SJSA1 (cell line): Measurements from ENCODE around the gene AVPR2. TPM values are rescaled to one million over a fixed set of nuclear protein-coding genes. Genes with fewer than 3 reads are reported as not detected.

Experiments used
- DNase-seq, 2 experiments: peaks; one replicate each; pipeline ENCODE4 v3.0.0-alpha.2; 2015 to 2020; ENCODE audit warnings: low spot score in 2 of 2, low read depth in 1 of 2
- H3K27ac ChIP-seq: fragments of 250-450 bp; sonication (Bioruptor Pico); 2 replicates; pipeline ENCODE4 v1.5.1; 2020; ENCODE audit warnings: mild to moderate bottlenecking, moderate library complexity
- H3K27me3 ChIP-seq: fragments of 250-450 bp; sonication (Bioruptor Pico); replicated peaks from 2 replicates; pipeline ENCODE4 v1.5.1; 2020; ENCODE audit warnings: mild to moderate bottlenecking, moderate library complexity
- H3K36me3 ChIP-seq: fragments of 250-450 bp; sonication (Bioruptor Pico); 2 replicates; pipeline ENCODE4 v1.5.1; 2020; ENCODE audit warnings: mild to moderate bottlenecking
- H3K4me1 ChIP-seq: fragments of 250-450 bp; sonication (Bioruptor Pico); replicated peaks from 2 replicates; pipeline ENCODE4 v1.6.1; 2021; ENCODE audit warnings: mild to moderate bottlenecking
- H3K4me3 ChIP-seq: fragments of 250-450 bp; sonication (Bioruptor Pico); 2 replicates; pipeline ENCODE4 v1.5.1; 2020; ENCODE audit warnings: mild to moderate bottlenecking
- H3K9me3 ChIP-seq: fragments of 250-450 bp; sonication (Bioruptor Pico); replicated peaks from 2 replicates; pipeline ENCODE4 v1.5.1; 2020; ENCODE audit warnings: mild to moderate bottlenecking
- total RNA-seq: library from RNA; depleted of rRNA; stranded (reverse); fragments of >200 nt; shearing (Covaris generic); gene quantifications from 2 replicates; pipeline ENCODE4 v1.2.3, GENCODE V29; 2014

AVPR2 gene
- total RNA-seq, 1 experiment from 2014 or later = not detected

DNA sequence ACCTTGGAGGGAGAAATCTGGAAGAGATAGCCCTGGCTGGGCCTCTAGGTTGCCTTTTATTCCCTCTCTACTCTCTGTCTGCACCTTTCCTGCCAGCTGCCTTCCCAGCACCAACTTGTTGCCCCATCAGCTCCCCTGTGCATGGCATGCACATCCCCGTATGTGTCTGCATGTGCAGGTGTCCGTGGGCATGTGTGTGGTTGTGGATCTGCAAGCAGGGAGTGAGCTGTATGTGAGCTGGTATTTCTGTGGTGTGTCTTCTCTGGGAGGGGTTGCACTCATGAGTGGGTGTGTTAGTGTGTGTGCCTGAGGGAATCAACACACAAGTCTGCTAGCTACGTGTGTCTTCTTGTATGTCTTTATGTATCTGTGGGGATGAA, 28.4 kb upstream of the AVPR2 start:
- Histone ChIP-seq H3K27ac (no peak overlapping the region), H3K36me3 (no peaks in the 10 kb centered on the region), H3K9me3 (no peaks in the 10 kb centered on the region), H3K4me3 (no peak overlapping the region), H3K27me3 (no peaks in the 10 kb centered on the region), H3K4me1 (no peaks in the 10 kb centered on the region)
- no peak for DNase-seq

DNA sequence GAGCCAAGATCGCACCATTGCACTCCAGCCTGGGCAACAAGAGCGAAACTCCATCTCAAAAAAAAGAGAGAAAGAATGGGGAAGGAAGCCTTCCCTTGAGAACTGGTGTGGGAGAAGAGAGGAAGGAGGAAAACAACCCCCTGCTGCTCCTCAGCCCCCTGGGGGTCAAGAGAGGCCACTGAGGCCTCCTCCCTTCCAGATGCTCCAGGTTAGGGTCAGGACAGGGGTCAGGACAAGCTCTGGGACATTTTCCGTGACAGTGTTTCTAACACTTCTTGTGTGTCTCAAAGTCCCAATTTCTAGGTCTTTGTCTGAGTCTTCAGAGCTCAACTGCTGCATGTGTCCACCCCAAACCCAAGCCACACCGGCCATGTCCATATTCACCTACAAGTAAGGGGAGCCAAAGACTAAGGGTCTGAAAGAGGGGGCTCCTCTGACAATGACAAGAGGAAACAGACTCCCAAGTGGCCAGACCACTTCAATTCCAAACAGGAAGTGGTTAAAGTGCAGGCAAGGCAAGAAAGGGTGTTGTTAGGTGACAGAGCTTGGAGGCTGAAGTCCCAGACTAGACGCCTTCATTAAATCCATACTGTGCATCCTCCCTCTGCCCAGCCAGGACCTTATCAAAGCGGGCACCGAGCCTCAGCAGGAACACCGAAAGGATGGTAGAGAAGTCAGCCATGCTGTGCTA, 26.8 kb upstream of the AVPR2 start:
- Histone ChIP-seq H3K4me1 (no peaks in the 10 kb centered on the region), H3K27ac (no peak overlapping the region), H3K9me3 (no peaks in the 10 kb centered on the region), H3K4me3 (no peak overlapping the region), H3K36me3 (no peaks in the 10 kb centered on the region), H3K27me3 (no peaks in the 10 kb centered on the region)
- no peak for DNase-seq

DNA sequence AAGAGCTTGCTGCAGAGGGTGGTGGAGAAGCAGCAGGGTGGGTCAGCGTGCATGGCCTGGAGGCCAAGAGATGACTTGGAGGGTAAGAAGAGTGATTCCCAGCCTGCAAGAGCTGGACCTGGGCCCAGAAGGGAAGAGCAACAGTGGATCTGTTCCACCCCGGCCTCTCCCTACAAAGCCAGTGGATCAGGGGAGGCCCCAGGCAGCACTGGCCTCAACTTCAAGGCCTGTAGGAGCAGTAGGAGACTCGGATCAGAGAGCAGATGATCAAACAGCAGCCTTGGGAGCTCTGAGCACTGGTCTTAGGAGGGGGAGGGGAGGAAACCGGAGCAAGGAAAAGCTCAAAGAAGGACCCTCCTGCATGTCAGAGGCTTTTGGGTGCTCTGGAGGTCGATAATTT, 26.1 kb upstream of the AVPR2 start:
- Histone ChIP-seq H3K36me3 (no peaks in the 10 kb centered on the region), H3K27ac (no peak overlapping the region), H3K27me3 (no peaks in the 10 kb centered on the region), H3K4me1 (no peaks in the 10 kb centered on the region), H3K4me3 (no peak overlapping the region), H3K9me3 (no peaks in the 10 kb centered on the region)
- DNase-seq = no peak

DNA sequence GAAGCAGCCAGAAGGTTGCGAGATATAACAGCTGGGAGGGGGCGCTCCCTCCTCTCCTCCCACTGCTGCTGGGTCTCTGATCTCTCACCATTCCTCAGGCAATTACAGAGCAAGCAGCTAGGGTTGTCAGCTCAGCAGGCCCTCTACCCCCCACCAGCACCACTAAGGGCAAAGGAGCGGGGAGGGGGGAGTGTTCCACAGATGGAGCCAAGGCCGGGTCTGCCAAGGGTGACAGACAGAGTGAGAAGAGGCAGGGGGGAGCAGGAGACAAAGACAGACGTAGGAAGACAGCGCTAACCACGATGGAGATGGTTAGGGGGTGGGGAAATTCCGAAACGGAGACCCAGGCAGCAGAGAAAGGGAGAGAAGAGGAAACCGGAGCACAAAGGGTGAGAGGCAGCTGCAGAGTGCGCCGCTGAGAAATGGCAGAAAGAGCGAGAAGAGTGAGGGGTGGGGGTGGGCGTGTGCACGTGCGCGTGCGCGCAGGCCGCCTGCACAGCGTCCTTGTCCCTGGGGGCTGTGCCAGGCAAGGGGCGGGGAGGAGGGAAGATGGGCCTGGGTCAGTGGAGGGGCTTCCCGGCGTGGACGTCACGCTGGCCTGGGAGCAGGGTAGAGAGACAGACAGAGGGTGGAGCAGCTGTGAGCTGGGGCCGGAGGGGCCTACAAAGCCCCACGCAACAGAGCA, 25.4 kb upstream of the AVPR2 start:
- H3K27me3 ChIP-seq = no peaks in the 10 kb centered on the region
- no peaks in the 10 kb centered on the region for H3K4me1 ChIP-seq
- no peak overlapping the region for H3K4me3 ChIP-seq
- no peaks in the 10 kb centered on the region for H3K36me3 ChIP-seq
- H3K9me3 ChIP-seq = no peaks in the 10 kb centered on the region
- no peak overlapping the region for H3K27ac ChIP-seq
- DNase-seq = no peak

DNA sequence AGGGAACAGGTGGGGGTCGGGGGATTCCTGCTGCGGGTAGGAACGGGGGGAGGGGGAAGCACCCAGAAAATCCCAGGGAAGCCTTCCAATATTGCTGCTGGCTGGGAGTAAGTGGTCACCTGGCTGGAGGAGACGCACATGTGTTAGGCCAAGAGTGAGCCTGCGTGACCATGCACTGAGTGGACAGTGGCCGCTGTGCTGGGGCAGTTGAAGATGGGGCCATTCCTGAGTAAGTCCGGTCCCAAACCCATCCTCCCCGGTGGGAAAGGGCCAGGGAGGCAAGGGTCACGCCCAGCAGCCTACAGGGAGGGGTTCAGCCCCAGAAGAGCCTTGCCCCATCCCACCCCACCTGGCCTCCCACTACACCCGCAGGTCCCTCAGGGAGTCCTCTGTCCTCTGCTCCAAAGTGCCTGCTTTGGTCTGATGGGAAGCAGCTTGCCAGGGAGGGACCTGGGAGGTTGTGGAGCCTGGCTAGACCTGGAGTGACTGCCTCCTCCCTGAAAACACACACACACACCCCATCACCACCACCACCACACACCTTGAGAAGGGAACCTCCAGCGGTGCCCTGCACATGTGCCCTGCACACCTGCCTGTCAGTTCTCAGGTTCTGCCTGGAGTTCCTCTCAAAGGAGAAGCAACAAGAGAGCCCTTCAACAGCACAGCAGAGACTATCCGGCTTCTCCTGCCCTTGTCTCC, 24.6 kb upstream of the AVPR2 start:
- H3K4me3 ChIP-seq = no peak overlapping the region
- no peaks in the 10 kb centered on the region for H3K9me3 ChIP-seq
- no peak overlapping the region for H3K27ac ChIP-seq
- no peaks in the 10 kb centered on the region for H3K36me3 ChIP-seq
- DNase-seq = no peak
- H3K27me3 ChIP-seq = 0 out of 2 replicates have a peak, but pooled peaks cover 1% of the 10 kb centered on the region
- no peaks in the 10 kb centered on the region for H3K4me1 ChIP-seq

DNA sequence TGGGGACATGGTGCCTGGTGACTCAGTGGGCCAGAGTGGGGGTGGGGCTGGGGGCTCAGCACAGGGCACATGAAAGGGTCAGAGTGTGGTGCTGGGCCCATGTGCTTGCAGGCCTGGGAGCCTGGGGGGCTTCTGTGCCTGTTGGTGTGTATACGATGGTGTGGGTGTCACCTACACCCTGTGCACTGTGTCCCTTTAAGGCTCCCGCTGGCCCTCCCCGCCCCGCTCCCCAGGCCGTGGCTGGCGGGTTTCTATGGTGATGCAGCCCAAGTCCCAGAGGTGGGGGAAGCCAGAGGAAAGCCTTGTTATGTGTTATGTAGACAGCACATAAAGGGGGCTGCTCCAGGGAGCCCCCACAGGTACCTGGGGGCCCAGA, 24.0 kb upstream of the AVPR2 start:
- H3K27ac ChIP-seq = no peak overlapping the region
- H3K27me3 ChIP-seq = peaks cover 7% of the 10 kb centered on the region; the same call in 1 of the 2 replicates
- no peaks in the 10 kb centered on the region for H3K4me1 ChIP-seq
- DNase-seq = no peak
- no peaks in the 10 kb centered on the region for H3K9me3 ChIP-seq
- H3K36me3 ChIP-seq = no peaks in the 10 kb centered on the region
- no peak overlapping the region for H3K4me3 ChIP-seq

DNA sequence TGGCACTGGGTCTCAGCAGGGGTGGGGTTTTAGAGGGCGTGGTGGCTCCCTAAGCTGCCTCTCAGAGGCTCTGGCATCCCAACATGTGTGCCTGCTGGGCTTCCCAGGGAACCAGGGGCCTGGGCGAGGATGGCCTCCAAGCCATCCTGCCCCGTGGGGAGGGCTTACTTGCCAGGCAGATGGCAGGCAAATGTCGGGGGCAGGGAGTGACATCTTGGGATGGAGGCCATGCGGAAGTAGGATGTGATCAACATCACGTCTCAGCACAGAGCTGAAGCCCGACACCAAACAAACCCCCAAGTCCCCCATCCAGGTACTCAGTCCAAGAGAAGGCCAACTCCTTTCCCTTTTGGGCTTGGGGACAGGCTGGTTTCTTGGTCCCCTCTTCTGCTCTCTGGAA, 23.2 kb upstream of the AVPR2 start:
- Histone ChIP-seq H3K9me3 (no peaks in the 10 kb centered on the region), H3K4me3 (no peak overlapping the region), H3K27me3 (peaks cover 9% of the 10 kb centered on the region; the same call in 1 of the 2 replicates), H3K36me3 (no peaks in the 10 kb centered on the region), H3K27ac (no peak overlapping the region), H3K4me1 (no peaks in the 10 kb centered on the region)
- no peak for DNase-seq

DNA sequence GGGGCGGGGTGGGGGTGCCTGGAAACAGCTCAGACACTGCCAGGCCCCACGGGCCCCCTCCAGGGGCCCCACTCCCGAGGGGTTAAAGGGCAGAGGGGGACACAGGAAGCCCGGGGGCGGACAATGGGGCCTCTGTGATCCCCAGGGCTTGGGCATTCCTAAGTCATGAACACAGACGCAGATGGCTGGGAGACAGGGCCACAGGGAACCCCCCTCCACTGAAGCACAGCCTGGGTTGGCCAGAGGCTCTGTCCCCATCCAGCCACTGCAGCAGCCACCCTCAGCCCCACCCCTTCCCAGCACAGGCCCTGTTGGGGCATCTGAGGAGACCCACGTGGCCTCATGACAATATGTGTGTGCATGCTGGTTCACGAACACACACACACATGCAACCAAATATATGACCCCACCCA, 22.4 kb upstream of the AVPR2 start:
- Histone ChIP-seq H3K4me3 (no peak overlapping the region), H3K27me3 (peaks cover 9% of the 10 kb centered on the region; the same call in 1 of the 2 replicates), H3K4me1 (no peaks in the 10 kb centered on the region), H3K36me3 (no peaks in the 10 kb centered on the region), H3K9me3 (no peaks in the 10 kb centered on the region), H3K27ac (no peak overlapping the region)
- no peak for DNase-seq

DNA sequence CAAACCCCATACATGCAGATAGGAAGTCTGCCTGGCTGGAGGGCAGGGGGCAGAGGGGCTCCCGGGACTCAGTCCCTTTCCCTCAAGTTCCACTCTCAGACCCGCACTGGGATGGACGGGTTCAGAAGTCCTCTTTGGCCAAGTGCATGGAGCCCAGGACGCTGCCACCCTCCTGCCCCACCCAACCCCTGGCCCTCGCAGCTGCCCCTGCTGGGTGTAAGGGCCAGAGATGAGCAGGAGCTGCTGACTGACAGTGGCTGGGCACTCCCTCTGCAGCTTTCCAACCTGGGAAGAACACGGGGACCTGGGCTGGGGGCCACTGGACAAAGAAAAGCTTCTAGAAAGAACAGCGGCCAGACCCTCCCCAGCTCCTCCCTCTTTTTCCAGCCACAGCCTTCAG, 21.9 kb upstream of the AVPR2 start:
- no peak overlapping the region for H3K27ac ChIP-seq
- H3K4me1 ChIP-seq = no peaks in the 10 kb centered on the region
- H3K9me3 ChIP-seq = no peaks in the 10 kb centered on the region
- H3K4me3 ChIP-seq = no peak overlapping the region
- H3K27me3 ChIP-seq = peaks cover 9% of the 10 kb centered on the region; the same call in 1 of the 2 replicates
- H3K36me3 ChIP-seq = no peaks in the 10 kb centered on the region
- no peak for DNase-seq

DNA sequence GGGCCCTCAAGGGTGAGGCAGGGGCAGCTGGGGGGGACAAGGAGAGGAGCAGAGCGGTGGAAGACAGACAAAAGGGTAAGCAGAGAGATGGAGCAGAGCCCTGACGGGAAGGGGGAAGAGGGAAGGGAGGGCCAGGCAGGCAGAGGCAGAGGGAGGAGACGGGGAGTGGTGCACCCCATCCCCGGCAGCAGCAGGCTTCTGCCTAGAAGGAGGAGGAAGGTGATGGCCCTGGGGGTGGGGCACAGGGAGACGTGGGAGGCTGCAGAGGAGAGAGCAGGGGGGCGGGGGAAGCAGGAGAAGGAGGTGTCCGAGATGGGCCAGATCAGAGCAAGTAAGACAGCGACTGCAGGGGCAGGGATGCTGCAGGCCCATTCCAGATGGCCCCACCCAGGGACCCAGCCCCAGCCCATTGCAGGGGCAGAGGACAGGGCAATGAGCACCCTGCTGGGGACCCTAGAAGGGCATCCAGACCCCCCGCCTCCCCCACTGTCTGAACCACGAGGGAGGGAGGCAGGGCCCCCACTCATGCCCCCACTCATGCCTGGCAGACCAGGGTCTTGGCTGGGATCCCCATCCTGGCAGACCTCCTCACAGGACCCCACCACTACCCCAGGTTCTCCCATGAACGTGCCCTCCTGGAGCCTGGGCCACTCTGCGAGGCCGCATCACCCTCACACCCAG, 21.2 kb upstream of the AVPR2 start:
- peaks cover 9% of the 10 kb centered on the region; the same call in 1 of the 2 replicates for H3K27me3 ChIP-seq
- H3K27ac ChIP-seq = no peak overlapping the region
- no peaks in the 10 kb centered on the region for H3K36me3 ChIP-seq
- DNase-seq = no peak
- H3K4me3 ChIP-seq = no peak overlapping the region
- H3K9me3 ChIP-seq = no peaks in the 10 kb centered on the region
- H3K4me1 ChIP-seq = no peaks in the 10 kb centered on the region

DNA sequence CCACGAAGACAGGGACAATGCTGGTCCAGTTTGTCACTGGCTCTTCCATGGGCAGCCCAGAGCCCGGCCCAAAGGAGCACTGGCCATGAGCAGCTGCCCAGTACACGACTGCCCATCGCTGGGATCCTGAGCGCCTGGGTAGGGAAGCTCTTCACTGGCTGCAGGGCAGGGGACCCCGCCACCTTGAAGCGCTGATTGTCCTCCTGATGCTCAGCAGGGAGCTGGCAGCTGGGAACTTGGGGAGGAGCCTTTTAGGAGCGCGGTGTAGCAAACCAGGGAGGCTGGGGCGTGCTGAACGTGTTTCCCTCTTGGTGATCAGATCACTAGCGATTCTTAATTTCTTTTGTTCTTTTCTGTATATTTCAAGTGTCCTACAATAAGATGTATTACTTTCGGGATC, 20.3 kb upstream of the AVPR2 start:
- DNase-seq = no peak
- H3K4me3 ChIP-seq = no peak overlapping the region
- peaks cover 9% of the 10 kb centered on the region; the same call in 1 of the 2 replicates for H3K27me3 ChIP-seq
- H3K9me3 ChIP-seq = no peaks in the 10 kb centered on the region
- H3K4me1 ChIP-seq = no peaks in the 10 kb centered on the region
- no peaks in the 10 kb centered on the region for H3K36me3 ChIP-seq
- no peak overlapping the region for H3K27ac ChIP-seq

DNA sequence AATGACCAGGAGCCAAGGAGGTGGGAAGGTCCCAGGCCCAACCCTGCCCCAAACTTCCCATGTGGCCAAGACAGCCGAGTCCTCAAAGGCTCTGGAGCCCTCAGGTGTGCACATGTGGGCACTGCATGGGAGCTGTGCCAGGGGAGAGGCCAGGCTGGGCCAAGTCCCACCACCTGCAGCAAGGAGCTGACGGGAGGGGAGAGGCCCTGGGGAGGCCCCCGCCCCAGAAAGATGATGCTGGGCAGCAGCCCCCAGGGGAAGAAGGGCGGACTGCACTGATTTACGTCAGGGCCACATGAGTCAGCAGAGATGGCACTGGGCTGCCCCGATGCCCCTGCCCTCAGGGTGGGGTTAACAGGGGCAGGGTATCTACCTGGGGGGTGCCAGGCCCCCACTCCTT, 19.9 kb upstream of the AVPR2 start:
- Histone ChIP-seq H3K9me3 (no peaks in the 10 kb centered on the region), H3K4me3 (no peak overlapping the region), H3K27ac (no peak overlapping the region), H3K36me3 (no peaks in the 10 kb centered on the region), H3K4me1 (no peaks in the 10 kb centered on the region), H3K27me3 (peaks cover 9% of the 10 kb centered on the region; the same call in 1 of the 2 replicates)
- no peak for DNase-seq

DNA sequence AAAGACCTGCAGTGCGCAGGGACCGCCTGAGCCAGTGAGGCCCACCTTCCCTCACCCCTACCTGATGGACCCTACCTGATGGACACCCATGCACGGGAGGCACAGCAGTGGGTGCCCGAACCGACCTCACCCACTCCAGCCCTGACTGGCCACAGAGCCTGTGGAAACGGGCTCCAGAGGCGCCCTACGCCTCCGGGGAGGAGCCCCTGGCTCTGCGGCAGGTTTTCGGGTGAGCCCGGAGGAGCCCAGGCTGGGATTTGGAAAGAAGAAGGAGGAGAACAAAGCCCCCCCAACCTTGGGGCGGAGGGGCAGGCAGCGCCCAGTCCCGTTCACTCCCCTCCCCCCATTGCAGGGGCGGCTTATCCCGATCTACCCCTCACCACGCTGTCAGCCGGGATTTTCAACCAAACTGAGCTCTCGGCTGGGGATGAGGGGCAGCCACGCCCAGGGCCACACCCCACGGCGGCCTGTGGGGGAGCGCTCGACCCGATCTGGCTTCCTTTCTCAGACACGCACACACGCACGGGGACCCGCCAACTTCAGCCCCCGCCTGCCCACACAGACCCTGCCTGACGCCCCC, 19.2 kb upstream of the AVPR2 start:
- H3K36me3 ChIP-seq = no peaks in the 10 kb centered on the region
- no peak overlapping the region for H3K4me3 ChIP-seq
- peaks cover 9% of the 10 kb centered on the region; the same call in 1 of the 2 replicates for H3K27me3 ChIP-seq
- no peak overlapping the region for H3K27ac ChIP-seq
- no peaks in the 10 kb centered on the region for H3K9me3 ChIP-seq
- DNase-seq = no peak
- no peaks in the 10 kb centered on the region for H3K4me1 ChIP-seq
